ENCODE measurements around the gene M1AP.
"Not testable (repeated sequence)": the region's sequence is repeated elsewhere in the genome, so short reads cannot be mapped to it uniquely, and the experiment has no call there.

The M1AP gene

DNA sequence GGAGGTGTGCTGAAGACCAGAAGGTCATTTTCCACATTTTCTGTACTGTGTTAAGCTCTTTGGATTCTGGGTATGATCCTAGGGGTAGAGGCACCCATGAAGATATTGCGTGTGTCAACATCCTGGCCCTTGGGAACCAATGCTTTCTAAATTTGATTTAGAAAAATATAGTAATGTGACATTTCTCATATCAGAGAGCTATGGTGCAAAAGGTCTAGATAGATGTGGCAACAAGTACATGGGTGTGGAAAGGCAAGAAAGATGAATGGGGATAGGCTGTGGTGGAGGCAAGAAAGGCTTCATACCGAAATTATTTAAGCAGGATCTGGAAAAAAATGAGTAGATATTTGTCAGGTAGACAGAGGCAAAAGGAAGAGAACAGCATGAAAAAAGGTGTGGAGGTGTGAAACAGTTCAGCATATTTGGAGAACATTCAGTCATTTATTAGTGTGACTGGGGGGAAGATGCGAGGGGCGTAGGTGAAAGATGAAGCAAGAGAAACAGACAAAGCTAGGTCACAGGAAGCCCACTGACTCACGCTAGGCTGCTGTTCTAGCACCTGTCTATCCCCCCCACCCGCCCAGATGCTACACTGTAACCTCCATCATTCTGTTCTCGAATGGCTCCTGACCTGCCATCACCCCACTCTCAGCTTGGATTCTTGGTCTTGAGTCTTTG lies 81.9 kb downstream of the M1AP start:
- DNase-seq (ENCODE audit: low spot score) = no peak

DNA sequence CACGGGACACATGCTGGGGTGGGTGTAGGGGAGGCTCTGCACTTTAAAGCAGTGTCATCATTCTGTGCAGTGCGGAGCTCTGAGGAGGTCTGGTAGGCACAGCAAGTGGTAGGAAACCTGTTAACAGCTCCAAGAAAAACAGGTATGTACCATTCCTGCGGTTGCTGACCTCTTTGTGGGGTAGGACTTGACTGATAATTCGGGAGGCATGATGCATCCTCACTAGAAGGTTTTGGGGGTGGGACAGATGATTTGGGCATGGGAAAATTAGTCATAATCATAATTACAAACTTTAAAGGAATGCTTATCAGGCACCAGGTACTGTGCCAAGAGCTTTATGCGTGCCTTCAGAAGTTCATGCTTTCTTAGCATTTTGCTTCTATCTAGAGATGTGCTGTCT lies 83.9 kb downstream of the M1AP start:
- DNase-seq (ENCODE audit: low spot score) = no peak

DNA sequence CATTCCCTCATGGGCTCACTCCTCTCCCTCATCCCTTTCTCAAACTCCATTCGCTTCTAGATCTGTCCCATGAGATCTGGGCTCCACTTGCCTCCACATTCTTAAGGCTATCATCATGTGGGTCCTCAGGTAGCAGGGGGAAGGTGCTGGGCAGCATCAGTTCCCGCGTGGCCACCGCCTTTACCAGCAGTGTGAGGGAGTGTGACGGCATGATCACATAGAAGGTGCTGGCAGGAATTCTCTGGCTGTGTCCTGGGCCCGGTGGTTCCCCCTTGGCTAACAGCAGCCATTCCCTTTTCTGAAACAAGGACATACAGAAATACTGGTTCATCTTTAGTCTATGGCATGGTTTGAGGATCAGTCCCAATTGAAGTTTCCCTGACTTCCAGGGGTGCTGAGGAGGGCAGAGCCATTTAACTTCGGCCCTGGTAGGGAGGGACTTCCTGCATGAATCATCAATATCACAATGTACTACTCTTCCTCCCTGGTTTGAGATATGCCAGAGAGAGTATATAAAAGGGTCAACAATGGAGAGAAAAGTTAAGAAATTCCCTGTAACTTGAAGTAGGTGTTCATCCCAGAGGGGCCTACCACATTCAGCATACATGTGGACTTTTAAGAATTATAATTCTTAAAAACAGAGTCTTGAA lies 85.9 kb downstream of the M1AP start:
- no peak for DNase-seq (ENCODE audit: low spot score)

DNA sequence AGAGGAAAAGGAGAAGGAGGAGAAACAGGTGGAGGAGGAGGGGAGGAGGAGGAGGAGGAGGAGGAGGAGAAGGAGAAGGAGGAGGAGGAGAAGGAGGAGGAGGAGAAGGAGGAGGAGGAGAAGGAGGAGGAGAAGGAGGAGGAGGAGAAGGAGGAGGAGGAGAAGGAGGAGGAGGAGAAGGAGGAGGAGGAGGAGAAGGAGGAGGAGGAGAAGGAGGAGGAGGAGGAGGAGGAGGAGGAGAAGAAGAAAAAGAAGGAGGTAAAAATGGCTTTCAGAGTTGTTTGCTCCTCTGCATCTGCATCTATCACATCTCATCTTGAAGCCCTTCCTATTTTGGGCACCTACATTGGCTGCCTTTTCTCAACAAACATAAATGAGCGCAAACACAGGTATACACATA lies 87.1 kb downstream of the M1AP start:
- not testable (repeated sequence) for DNase-seq (ENCODE audit: low spot score)

DNA sequence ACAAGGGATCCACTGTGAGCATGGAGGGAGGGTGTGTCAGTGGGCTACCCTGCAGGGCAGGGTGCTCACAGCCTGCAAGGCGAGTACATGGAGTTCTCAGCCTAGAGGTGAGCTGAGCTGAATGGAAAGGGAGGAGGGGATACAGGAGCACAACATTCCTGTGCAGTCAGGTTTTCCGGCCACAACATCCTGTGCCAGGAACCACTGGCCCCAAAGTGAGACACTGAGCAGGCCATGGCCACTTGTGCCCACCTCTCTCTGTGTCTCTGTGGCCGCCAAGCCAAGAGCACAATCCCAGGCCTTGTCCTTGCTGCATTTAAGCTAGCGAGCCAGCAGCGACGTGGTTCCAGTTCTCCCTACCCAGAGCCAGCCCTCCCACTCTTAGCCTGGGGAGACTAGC lies 87.5 kb downstream of the M1AP start:
- DNase-seq (ENCODE audit: low spot score) = no peak

DNA sequence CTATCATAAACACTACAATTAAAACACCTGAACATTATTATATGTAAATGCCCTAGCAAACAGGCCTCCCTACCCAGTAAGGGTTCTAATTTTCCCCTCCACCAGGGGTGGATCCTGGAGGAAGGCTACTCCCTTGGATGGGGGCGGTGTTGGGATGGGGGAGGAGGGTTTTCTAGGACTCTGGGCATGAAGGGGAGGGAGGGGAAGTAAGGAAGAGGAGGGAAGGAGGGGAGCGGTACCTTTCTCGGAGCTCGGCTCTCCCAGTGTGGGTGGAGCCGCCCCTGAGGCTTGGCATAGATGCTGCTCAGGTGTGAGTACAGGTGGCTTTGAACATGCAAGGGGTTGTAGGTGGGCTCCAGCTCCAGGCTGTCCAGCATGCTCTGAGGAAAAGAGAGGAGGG lies 88.2 kb downstream of the M1AP start:
- DNase-seq (ENCODE audit: low spot score) = no peak

DNA sequence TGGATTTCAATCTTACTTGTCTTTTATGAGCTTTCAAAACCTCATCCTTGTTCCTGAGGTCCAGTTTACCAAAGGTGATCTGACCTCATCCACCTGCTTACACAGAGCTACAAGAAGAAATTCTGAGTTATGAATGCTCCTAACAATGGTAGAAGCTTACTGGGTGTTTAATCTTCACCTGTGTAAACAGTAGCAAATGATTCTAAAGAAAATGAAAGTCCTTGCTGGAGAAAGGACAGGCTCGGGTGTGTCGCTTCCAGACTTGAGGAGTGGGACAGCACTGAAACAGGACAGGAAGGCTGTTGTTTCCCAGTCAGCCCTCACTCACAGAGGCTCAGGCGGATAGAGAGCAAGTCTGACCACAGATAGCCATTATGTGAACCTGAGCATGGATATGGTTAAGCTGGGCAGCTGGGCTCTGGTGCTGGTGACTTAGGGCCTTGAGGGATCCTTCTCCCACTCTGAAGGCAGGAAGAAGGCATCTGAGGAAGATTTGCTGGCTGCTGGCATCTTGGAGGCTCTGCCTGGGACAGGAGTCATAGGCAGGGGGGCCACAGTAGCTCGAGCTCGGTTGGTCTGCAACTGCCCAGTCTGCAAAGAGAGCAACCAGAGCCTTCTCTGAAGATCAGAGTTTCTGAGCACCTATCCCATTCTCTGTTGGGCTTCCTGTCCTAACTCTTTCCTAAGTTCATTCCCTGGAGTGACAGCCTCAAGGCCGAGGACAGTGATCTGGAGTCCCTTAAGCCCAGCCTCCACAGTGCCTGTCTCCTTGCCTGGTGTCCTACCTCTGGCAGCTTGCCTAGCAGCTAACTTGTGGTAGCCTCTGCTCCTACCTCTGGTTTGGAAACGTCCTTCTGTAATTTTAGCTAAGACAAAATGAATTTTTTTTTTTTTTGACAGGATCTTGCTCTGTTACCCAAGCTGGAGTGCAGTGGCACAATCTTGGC lies 89.6 kb downstream of the M1AP start:
- DNase-seq (ENCODE audit: low spot score) = no peak

DNA sequence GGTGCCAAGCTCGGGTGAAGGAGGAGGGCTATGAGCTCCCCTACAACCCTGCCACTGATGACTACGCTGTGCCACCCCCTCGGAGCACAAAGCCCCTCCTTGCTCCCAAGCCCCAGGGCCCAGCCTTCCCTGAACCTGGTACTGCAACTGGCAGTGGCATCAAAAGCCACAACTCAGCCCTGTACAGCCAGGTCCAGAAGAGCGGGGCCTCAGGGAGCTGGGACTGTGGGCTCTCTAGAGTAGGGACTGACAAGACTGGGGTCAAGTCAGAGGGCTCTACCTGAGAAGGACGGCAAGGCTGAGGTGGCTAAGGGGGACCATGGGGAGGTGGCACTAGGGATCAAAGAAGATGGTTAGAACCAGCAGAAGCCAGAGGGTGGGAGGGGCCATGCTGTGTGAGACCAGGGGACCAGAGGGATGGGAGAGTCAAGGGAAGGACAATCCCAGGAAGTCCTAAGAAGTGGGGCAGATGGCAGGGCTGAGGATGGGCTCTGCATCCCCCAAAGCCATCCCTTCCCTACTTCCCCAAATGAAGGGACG lies 91.2 kb downstream of the M1AP start:
- no peak for DNase-seq (ENCODE audit: low spot score)

DNA sequence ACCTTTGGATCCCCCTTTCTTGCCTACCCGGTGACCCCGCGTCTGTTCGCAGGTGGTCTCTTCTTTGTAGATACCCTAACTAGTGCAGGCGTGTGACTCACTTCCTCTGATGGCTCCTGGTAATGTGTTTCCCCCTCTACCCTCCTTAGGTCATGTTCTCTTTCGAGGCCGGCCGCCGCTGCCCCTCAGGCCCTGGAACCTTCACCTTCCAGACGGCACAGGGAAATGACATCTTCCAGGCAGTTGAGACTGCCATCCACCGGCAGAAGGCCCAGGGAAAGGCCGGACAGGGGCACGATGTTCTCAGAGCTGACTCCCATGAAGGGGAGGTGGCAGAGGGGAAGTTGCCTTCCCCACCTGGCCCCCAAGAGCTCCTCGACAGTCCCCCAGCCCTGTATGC lies 92.0 kb downstream of the M1AP start:
- no peak for DNase-seq (ENCODE audit: low spot score)

DNA sequence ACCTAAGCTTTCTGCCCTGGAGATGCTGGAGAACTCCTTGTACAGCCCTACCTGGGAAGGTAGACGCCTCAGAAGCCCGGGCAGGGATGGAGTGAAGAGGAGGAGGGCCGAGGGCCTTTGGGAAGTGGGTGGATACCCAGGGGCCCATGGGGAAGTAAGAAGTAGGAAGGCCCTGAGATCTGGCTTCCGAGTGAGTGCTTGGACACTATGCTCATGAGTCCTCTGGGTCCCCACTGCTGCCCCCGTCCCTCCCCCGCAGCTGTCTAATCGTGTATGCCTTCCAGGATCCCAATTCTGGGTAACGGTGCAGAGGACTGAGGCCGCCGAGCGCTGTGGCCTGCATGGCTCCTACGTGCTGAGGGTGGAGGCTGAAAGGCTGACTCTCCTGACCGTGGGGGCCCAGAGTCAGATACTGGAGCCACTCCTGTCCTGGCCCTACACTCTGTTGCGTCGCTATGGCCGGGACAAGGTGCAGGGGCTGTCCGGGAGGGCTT lies 92.5 kb downstream of the M1AP start:
- no peak for DNase-seq (ENCODE audit: low spot score)

DNA sequence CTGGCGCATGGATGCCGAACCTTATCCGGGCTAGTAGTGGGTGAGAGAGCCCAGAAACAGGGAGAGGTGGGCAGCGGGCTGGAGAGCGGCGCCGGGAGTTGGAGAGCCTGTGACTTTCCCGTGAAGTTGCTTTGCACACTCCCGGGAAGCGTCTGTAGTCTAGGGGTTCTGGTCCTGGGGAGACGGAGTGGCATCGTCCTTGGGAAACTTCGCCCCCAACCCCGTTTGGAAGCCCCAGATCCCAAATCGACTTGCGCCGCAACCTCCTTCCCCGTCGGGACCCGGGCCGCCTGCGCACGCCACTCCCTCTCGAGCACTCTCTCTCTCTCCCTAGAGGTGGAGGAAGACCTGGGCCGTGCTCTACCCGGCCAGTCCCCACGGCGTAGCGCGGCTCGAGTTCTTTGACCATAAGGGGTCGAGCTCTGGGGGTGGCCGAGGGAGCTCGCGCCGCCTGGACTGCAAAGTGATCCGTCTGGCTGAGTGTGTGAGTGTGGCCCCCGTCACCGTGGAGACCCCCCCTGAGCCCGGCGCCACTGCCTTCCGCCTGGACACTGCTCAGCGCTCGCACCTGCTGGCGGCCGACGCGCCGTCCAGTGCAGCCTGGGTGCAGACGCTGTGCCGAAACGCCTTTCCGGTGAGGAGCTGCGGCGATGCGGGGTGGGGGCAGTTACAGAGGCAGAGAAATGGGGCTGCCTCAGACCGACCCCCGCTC lies 93.2 kb downstream of the M1AP start:
- DNase-seq (ENCODE audit: low spot score) = peak; percentile 47

DNA sequence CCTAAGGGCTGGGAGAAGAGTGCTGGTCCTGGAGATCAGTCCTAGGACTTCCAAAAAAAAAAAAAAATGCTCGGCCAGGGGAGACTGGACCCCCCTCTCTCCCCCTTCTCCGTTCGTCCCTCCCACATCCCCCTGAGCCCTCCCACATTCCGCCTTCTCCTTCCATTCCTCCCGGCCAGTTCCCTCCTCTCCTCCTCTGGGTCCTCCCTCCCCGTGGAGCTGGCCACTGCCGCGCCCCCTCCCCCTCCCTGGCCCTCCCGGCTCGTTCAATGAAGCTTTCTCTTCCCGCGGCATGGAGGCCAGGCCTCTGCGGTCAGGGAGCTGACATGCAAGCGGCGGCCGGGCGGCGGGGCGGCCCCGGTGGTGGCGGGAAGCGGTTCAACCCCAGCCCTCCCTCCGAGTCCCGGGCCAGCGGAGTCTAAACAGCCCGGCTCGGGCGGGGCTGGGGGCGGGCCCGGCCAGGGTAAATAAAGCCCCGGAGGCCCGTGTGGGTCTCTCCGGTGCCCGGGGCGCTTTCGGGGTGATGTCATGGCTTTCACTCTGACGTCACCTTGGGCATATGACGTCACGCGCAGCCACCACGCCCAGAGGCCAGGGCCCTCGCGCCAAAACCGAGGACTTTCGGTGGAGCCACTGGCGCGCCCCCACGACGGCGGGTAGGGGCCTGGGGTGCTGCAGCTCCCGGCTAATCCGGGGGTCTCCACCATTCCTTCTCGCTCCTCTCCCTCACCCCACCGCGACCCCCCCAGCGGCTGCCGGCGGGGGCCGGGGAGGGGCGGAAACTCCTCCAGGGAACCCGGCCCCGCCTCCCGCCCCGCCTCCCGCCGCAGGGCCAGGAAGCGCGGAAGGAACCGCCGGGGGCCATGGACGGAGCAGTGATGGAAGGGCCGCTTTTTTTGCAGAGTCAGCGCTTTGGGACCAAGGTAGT lies 94.0 kb downstream of the M1AP start, which contains the start of the genes DOK1 and LOXL3:
Gene DOK1, plus strand, starts transcription at position 829 of the 928 bp plus-strand sequence. Its CDS starts 35 bp downstream, at position 864.
Gene LOXL3, minus strand, starts transcription at position 51 of the 928 bp plus-strand sequence. CDS start 1,308 bp downstream, outside the sequence.
- DNase-seq (ENCODE audit: low spot score) = peak; percentile 83

DNA sequence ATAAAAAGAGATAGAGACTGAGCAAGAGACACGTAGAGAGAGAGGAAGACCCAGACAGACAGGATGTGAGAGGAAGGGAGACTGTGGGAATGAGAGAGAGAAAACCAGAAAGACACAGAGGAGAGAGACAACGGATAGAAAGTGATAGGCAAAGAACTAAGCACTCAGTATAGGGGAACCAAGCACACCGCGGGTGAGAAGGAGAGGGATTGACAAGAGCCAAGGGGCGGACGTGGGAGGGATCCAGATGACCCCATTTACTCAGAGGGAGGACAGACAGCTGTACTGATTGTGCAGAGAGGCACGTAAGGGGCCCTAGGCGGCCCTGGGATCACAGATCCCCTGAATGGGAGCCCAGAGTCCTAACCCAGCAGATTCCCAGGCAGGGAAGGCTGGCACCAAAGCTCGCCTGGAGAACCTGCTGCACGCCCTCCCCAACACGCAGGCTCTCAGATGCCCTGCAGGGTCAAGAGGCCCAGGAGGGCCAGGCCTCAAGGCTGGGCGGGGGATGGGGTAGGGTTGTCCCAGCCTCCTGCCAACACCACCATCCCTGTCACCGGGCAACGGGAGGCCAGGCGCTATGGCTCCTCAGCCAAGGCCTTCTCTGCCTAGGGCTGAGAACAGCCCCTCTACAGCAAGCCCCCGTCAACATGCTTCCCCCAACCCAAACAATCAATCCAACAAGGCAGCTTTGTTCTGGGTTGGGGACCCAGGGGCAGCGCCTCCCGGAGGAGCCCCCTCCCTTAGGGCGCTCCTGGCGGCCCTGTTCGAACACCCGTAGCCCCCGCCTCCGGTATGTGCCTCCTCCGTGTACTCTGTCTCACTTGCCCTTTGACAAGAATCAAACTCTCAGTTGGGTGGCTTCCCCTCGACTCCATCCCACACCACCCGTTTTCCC lies 95.0 kb downstream of the M1AP start:
- DNase-seq (ENCODE audit: low spot score) = no peak

DNA sequence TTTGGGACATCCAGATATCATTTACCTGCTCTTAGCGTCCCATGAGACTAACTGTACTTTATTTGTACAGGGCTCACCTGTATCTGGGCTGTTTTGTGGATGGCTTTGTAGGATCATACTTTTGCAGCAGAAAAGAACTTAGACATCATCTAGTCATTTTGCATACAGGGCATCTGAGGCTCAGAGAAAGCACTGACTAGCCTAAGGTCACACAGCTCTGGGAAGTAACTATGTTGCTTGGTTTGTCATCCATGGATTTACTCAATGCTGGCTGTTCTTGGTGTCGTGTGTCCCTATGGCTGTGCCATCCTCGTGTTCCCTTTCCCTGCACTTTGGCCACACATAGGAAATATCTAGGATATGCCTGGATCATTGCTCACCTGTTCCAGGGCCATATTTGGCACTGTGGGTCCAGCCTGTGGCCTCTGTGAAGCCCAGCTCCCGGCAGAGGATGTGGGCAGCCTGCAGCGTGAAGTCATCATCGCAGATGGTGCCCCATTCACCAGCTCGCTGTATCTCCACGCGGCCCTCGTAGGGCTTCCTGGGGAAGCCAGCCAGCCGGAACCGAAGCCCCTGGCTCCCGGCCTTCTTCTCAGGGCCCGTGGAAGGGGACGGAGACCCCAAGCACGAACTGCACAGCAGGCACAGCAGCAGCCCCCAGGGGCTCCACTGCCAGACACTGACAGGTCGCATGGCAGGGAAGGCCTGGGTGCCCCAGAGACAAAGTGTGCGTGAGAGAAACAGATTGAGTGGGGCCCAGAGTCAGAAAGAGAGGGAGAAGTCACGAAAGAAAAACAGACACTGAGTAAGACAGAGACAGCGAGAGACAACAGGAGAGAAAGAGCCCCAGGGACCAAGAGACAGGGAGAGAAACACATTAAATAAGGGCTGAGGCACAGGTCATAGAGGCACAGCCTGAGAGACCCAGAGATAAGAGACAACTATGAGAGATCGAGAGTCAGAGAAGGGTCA lies 95.9 kb downstream of the M1AP start:
- no peak for DNase-seq (ENCODE audit: low spot score)

DNA sequence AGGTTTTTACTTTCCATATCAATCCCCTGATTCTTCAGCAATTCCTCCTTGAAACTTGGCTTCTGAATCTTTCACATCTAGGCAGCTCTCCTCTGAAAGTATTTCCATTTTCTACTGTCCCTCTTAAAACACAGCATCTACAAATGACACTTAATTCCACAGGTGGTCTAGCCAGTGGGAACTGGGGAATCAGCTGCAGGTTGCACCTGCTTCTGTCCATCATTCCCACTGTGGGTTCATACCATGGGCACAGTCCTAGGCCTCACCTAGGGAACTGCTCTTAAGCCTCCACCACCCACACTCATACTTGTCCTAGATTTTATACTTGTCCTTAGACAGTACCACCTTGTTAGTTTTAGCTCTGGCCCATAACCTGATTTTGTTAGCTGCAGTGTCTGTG lies 96.6 kb downstream of the M1AP start:
- DNase-seq (ENCODE audit: low spot score) = no peak

DNA sequence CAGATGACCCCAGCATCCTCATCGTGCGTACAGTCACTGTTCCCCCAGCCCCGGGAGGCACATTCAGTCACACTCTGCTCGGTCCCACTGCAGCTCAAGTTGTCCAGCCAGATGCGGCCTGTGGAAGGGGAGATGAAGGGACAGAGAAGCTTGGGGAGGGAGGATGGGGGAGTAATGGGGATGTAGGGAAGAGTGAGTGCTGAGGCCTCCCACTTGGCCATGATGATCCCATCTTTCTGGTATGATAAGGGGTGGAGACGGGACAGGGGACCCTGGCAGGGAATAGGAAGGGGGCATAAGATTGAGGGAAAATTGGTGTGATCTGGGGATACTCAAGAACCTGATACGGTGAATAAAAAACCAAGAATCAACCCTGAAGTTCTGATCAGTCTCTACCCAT lies 97.9 kb downstream of the M1AP start:
- DNase-seq (ENCODE audit: low spot score) = no peak

DNA sequence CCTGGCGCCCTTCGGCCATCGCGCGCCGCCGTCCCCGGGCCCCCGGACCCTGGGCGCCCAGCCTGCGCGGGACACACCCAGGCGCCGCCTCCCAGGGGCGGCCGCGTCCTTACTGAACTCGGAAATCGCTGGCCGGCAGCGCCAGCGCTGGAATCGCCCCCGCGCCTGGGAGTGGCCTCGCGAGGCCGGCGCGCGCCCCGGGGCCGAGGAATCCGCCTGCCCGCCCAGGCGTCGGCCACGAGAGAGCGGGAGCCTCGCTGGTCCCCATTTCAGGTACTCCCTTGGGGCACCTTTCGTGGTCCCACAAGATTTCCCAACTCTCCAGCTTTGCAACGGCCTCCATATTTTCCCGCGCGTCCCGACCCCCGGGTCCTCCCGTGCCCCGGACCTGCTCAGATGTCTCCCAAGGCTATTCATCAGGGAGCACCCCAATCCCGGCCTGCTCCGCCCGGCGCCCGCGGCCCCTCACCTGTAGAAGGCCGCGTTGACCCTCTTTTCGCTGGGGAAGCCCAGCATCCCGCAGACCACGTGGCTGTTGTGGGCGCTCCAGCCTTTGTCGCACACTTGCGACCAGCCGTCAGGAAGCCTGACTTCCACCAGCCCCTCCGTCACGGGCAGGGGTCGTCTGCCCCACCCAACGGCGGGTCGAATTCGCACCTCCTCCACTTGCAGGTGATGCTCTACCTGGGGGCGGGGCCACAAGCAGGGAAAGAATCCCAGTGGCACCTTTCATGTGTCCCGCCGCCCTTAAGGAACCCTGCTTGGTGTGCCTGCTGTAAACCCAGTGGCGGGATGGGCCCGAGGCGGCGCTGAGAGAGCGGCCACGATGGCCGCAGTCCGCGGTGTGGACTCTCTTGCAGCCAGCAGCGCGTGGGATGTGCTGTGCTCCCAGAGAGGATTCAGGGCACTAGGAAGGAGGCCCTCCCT lies 99.0 kb downstream of the M1AP start:
- peak; percentile 77 for DNase-seq (ENCODE audit: low spot score)

Measured in D341Med (cell line).